Inferior parietal cortex (tissue), 1 donor: ENCODE results near the gene CRTAC1.

ENCODE experiments used
- DNase-seq: peaks from one replicate; pipeline ENCODE4 v3.0.0-alpha.2; 2016; ENCODE audit errors: extremely low spot score

Gene CRTAC1

DNA sequence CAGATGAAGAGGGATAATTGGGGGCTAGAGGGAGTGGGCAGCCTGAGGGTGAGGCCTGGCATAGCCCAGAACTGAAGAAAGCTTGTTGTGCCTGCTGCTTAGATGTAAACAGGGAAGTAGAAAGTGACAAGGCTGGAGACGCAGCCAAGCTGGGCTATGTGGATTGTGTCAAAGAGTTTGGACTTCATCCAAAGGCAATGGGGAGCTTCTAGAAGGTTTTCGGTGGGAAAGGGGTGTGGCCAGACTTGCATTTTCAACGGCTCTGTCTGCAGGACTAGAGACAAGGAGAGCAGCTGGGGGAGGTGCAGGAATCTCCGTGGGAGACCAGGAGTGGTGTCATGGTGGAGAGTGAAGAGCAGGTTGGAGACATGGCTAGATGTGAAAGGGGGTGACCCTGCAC, 132.0 kb downstream of the CRTAC1 start:
- DNase-seq = no peak

DNA sequence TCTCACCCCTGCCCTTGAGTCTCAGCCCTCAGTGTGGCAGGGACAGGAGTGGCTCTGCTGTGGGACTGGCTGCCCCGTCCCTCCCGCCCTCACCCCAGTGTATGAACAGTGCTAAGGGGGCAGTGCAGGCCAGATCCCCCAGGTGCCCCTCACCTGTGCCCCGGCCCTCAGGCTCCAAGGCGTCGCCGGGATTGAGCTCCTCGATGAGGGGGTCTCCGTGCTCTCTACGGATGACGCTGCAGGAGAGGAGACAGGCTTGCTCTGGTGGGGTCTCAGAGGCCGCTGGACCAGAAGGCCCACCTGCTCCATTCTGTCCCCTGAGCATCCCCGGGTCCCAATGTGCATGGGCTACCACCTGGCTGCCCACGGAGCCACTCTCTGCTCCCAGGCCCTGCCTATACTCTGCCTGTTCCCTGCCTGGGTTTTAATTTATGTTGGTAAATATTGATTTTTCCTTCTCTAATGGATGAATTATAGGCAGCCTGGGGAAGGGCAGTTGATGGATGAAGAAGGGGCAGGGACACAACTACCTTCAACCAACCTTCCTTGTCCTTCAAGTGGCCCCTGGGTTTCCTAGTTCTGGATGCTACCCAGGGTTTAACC, 133.6 kb downstream of the CRTAC1 start:
- no peak for DNase-seq

DNA sequence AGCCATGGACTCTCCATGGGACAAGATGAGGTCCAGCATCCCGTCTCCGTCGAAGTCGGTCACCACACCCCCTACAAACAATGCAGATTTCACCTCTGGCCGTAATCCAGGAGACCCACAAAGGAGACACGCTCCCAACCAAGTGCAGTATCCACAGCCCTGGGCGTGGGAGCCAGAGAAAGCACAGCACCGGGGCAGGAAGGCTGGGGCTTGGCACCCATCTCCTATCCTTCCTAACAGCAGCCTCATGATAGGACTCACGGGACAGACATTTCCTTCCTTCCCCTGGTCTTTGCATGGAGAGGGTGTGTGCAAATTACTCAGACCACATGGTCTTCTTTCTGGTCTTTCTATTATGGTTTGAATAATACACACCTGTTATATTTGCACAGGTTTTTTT, 134.5 kb downstream of the CRTAC1 start:
- no peak for DNase-seq

DNA sequence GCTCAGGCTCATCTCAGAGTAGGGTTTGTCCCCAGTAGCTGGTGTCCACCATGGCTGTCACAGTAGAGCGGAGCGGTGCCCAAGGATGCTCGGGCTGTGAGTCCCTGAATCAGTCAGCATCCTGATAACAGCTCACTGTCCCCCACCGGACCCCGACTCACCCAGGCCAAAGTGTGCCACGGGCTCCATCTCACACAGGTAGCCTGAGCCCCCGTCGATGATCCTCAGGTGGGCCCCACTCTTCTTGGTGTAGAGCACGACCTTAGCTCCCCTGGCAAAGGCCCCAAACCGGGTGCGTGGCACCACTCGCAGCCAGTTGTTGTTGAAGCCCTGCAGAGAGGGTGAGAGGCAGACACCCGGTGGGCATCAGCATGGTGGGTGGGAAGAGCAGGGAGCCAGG, 135.3 kb downstream of the CRTAC1 start:
- no peak for DNase-seq

DNA sequence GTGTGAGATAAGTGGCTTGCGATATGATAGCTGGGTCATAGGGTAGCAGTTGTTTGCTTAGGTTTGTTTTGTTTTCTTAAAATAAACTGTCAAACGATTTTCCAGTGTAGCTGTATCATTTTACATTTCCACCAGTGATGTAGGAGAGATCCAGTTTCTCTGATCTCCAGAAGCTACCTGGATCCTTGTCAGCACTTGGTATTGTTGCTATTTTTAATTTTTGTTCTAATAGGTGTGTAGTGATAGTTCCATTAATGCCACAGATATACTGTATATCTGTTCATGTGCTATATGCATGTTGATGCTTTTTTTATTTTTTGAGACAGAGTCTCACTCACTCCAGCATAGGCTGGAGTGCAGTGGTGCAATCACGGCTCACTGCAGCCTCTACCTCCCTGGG, 136.3 kb downstream of the CRTAC1 start:
- DNase-seq = no peak

DNA sequence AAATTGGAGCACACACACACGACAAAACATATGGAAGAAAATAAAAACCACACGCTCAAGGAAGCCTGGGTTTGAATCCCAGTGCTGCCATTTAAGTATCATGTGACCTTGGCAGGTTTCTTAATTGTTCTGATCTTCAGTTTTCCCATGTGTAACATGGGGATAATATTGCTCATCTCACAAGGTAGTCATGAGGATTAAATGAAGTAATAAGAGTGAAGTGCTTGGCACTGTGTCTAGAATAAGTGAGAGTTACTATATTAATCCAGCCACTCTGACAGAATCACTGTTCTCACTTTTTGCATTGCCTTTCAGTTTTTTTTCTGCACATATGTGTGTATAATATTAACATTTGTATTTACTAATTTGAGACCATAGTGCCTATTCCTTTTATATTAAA, 137.5 kb downstream of the CRTAC1 start:
- DNase-seq = no peak

DNA sequence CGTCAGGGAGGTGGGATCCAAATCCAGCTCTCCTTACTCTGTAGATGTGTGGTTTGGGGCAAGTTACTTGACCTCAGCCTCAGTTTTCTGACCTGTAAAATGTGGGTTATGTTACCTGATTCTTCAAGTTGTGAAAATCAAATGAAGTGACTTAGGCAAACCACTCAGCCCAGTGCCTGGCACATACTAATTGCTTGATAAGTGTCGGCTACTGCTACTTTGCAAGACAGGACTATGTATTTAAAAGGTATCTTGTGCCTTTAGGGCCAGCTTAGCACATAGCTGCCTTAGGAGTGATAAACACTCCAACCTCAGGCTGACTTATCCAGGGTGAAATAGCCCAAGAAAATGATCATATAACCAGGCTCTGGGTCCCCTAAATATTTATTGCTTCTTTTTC, 137.9 kb downstream of the CRTAC1 start:
- DNase-seq = no peak

DNA sequence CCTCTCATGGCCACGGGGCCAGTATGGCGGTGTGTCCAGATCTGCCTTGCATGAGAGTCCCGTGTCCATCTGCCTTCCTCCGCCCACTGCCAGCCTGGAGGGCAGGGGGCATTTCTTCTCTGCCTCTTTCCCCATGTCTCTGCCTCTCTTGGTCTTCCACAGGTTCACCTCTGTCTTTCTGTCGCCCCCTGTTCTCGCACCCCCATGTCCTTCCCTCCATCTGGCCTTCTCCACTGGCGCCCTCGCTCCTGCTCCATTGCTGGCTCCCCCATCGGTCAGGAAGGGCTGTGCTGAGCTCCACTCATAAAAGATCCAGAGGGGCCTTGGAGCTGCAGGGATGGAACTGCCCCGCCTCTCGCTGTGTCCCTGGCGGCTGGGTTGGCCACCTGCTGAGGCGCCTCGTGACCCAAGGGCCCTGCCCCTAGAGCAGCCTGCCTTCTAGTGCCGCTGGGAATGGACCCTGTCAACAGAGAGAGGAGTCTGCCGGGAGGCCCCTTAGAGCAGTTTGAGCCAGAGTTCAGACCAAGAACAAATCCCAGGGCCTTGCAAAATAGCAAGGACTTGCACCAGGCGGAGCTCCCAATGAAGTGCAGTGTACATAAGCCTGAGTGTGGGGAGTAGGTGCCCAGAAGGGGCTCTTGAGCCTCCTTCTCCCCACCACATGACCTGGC, 138.8 kb downstream of the CRTAC1 start:
- no peak for DNase-seq

DNA sequence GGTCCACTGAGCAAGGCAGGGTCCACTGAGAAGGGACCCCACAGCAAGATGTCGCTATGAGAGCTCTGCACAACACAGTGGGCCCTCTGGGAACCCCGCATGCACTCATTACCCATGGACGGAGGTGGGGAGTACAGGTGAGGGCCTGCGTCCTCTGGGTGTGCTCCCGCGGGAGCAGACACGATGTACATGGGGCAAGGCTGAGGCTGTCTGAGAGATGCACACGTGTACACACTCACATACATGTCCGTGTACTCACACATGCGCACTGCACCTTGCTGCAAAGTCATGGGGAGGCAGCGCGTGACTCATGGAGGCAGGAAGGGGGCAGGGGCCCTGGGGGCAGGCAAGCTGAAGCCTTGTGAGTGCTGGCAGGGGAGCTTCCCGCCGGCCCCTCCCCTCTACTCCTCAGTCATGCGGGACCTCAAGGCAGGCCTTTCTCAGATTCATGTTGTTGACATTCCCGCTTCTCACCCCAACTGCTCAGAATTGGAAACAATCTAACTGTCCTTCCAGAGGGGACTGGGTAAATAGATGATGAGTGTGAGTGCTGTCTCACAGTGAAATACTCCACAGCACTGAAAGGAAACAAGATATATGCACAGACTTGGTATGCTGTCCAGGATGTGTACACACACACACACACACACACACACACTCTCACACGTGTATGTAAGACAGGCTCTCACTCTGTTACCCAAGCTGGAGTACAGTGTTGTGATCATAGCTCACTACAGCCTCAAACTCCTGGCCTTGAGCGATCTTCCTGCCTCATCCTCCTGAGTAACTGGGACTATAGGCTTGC, 140.8 kb downstream of the CRTAC1 start:
- DNase-seq = no peak

DNA sequence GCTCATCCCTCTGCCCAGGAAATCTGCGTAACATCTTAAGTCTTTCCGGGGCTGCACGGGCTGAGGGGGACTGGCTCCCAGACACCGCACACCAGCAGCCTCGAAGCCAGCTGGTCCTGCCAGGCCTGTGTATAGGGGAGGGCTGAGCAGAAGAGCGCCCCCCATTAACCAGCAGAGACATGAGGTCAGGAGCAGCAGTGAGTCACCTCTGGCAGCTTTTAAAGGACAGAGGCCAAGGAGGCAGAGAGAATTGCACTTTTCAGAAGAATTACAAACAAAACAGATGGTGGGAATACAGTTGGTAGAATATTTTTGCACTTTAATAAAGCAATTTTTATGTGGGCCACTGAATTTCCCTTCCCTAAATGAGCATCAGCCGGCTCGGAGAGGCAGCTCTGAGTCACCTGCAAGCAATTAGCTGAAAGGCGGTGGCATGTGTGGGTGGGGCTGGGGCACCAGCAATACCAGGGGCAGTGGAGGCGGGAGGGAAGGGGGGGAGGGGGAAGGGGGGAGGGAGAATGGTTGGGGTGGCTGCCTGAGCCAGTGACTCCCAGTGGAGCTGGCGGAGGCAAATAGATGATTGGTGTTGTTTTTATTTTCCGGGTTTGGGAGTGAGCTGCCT, 141.7 kb downstream of the CRTAC1 start:
- DNase-seq = no peak

DNA sequence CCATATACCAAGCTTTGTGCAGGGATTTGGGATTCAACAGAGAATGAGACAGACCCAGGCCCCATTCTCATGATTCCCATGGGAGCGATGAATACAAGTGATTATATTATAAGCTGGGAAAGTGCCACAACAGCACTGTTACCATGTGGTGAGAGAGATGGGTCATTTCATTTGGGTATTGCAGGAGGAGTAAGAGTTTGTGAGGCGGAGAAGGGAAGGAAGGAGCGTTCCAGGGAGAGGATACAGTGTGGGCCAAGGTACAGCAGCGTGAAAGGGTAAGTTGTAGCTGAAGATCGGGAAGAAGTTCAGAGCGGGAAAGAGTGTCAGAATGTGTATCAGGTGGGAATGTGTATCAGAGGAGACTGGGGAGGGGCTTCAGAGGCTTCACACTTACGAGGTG, 142.3 kb downstream of the CRTAC1 start:
- DNase-seq = no peak

DNA sequence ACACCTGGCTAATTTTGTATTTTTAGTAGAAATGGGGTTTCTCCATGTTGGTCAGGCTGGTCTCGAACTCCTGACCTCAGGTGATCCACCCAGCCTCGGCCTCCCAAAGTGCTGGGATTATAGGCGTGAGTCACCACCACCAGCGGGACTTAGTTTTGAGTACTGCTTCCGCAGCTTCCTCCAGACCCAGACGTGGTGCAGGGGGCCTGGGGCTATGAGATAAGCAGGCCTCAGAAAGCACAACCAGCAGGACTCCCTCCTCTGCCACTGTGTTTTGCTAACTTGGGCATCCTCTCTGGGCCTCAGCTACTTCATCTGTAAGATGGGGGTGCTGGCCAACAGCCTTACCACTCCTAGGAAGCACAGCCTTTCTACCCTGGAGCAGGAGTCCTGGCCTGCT, 143.0 kb downstream of the CRTAC1 start:
- no peak for DNase-seq

DNA sequence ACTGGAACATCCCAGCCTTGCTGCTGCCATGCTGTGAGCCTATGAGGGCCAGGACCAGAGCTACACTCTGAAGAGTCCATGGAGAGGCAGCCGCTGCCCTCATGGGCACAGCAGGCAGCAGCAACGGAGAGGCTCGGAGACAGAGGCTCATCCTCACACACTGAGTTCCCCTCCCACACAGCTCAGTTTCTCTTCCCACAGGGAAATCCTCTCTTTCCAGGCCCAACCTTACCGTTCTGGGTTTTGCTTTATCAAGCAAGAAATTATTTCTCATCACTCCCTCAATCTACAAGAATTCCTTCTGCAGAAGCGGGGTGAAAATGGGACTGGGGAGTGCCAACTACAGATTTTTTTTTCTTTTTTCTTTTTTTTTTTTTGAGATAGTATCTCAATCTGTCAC, 144.1 kb downstream of the CRTAC1 start:
- no peak for DNase-seq

DNA sequence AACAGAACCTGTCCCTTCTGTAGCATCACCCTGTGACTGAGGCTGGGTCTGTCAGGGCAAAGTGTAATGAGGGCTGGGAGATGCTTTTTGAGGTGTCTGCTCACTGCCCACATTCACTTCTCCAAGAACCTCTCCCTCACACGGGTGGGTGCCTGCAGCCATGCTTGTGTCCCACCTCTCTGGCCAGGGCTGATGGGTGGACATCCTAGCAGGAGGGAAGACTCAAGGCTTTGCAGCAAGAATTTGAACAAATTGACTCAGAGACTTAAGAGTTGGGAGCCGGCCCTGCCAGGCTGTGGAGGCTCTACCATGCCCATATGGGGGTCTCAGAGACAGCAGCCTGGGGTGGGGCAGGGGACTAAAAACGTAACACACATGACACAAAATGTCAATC, 147.3 kb downstream of the CRTAC1 start:
- DNase-seq = no peak

DNA sequence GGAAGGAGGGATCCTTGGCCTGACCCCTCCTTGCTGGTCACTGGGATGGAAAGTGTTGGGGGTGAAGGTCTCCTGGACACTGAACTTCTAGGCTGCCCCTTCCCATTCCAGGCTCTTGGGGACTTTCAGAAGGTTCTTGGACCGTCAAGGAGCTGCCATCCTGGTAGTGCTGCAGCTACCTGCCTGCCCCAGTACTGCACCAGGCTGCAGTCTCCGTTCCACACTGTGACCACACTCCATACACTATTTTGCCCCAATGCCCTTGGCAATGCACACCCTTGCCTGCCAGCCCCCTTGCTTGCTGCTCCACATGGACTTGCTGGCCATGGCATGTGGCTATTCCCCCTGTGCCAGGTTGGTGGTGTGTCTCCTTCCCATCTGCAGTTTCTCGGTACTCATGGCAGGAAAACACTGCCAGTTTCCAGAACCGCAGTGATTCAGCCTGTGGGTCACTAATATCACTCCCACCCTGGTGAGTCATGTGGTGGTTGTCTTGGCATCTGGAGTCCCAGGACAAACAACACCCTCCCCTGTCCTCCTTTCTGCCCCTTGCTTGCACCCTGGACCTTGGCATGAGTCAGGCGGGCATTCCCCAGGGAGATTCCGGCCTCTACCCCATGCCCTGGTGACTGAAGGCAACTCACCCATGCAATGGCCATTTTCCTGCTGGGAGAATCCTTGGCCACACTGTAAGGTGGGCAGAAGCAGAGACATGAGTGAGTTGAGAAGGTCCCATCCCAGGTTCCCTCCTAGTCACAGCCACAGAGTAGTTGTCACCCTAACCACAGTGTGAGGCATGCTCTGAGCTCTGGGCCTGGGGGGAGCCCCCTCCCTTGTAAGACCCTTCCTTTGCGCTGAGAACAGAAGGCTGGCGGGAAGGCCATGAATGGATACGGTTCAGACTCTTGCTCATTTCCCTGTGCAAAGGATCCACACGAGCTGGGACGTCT, 148.0 kb downstream of the CRTAC1 start:
- DNase-seq = no peak

DNA sequence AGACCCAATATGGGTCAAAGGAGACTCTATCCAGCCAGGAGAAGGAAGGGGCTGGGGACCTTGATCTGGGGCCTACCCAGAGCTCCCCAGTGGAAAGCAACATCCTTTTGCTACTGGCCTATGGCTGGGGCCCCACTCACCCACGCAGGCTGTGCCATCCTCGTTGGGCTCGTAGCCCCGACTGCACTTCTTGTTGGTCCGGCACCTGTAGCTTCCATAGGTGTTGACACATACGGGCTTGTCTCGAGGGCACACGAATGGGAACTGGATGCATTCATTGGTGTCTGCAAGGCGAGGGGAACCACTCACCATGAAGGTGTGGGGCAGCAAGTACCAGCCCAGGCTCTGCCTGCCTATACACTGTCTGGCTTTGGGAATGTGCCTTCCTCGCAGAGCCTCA, 150.3 kb downstream of the CRTAC1 start:
- no peak for DNase-seq

DNA sequence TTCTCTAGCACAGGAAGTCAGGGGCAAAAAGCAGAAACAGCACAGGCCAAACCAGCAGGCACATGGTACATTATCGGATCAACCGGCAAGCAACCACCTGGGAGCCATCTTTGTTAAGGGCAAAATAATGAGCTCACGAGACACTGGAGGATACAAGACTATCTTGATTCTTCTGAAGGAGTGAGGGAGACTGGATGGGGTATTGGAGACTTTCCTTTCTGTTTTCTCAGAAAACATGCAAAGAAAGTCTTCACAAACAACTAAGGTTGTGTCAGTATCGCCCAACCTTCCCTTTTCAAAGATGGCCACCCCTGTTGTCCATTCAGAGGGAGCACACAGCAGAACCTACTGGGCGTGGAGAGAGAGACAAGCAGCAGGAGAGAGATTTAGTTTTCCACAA, 151.2 kb downstream of the CRTAC1 start:
- DNase-seq = no peak

DNA sequence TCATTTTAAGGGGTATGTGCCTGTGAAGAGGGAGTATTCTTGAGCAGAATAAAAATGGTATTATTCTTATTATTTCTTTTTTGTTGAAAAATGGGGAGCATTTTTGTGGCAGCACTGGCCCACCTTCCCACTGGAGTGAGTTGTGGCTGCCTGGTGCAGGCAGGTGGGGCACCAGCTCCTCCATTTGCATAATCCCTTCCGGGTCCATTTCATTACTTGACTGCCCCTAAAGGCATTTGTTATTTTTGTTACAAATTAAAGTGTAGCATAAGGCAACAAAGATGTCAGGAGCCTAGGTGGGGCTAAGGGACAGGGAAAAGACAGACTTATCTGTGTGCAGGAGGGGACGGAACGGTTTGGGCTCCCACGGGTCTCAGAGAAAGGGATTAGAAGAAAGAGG, 154.0 kb downstream of the CRTAC1 start:
- DNase-seq = no peak

DNA sequence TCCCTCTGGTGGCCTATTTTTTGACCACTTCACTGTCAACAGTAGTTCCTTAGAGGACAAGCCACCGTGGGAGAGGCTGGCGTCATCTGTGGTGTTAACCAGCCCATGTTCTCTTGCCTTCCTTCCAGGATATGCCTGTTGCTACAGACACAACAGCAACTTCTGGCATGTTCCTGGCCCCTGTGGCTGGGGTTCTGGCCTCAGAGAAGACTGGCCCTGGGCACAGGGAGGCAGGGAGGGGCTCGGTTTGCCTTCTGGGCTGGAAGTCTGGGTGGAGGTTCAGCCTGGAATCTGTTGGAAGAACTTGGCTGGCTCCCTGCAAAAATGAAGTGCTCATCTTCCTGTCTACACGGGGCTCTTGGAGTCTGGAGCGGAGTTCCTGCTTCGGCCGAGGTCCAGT, 155.0 kb downstream of the CRTAC1 start:
- no peak for DNase-seq

DNA sequence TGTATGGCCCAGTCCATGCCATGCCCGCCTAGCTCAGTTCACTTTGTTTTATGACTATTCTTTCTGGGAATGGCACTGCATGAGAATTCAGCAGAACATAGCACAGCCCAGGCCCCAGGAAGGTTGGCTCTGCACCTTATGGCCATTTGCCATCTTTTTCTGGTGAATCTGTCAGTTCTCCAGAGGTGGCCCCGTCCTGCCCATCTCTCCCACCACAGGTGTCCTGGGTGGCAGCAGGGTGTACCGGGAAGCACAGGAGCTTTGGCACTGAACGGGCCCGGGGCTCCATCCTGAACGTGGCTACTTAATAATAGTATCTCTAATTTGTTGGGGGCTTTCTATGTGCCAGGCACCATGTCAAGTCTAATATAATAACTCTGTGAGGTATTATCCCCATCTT, 156.1 kb downstream of the CRTAC1 start:
- DNase-seq = no peak

DNA sequence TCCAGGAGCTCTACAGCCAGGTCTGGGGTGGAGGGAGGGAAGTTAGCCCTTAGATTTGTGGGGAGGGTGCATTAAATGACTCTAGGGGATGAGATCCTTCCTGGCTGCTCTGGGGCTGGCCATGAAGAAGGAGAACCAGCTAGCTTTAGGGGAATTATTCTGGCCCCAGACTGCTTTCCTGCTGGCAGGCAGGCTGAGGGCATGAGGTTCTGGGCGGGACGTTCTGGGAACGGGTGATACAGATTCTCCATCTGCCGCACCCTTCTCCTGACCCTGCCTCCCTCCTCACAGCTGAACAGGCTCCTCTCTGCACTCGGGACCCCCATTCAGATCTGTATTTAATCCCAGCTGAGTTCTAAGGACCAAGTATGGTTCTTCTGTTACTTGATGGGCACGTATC, 156.9 kb downstream of the CRTAC1 start:
- no peak for DNase-seq

DNA sequence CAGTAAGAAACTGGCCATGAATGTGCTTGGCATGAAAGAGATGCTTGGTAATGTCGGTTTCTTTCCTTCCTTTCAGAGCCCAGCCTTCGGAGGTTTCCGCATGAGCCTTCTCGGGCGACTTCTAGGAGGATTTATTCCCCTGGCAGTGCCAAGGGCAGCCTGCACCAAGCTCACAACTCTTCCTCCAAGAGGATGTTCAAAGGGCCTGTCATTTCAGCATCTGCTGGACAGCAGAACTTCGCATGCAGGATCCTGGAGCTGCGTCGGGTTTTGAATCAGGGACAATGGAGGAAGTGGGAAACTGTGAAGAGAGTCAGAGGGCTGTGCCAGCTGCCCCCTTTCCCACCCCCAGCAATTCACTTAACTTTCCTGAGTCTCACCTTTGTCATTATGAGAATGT, 159.4 kb downstream of the CRTAC1 start:
- DNase-seq = no peak
